Measurements from ENCODE around the gene AGMO.

- no peak for TF ChIP-seq POLR2AphosphoS5 (IDR thresholded peaks at IDR 0.05; ENCODE audit: low read depth, low read length)
- no peak for TF ChIP-seq CTCF (IDR thresholded peaks at IDR 0.05)
Observed at GRCh38 chr7:15505761-15506160, 56.1 kb downstream of the AGMO start.

All from Panc1 (cell line).